ENCODE measurements around the gene FAM43A. TPM values are rescaled to one million over a fixed set of nuclear protein-coding genes. Genes with fewer than 3 reads are reported as not detected.

Gene FAM43A
- total and polyA plus RNA-seq, 9 of the 15 experiments (the other 6 are each of a cell fraction or from before 2014, with no cell fraction given) = 0.03 to 1.2 (median 0.21) TPM

DNA sequence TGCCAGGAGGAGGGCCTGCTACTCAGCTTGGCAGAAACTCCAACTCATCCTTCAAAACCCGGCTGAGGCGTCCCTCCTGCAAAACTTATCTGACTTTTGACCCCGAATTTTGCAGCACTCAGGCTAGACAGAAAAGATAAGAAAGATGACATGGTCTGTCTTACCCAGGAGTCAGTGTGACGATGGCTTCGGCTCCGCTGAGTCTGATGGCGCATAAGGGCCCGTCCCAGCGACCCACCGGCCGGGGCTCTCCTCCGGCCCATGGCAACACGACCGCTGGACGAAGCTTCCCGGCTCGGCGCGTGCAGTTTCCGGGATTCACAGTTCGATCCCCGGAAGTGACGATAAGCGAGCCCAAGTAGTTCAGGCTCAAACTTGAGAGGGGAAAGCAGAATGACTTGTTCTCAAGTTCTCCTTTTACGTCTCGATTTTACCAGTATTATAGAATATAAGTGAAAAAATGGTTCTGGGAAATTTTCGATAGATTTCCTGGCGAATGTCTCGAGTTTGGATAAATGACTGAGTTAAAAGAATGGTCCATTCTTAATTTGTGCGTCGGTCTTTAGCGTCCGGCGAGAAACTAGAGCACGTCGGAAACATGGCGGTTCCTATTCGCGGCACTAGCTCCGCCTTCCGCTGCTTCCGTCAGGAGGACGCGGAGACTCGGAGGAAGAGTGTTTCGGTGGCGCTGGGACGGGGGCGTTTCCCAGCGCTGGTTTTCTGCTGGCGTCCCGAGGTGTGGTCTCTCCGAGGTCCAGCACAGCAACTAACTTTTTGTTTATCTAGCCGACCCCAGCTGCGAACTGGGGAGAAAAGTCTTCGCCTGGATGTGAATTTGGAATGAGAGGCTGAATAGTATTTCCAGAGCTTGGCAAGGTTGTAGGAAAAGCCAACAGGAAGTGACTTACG is 13.5 kb upstream of the FAM43A start, which contains the start of gene LSG1 (continued):
- TF ChIP-seq MNT (conservative IDR thresholded peaks at IDR 0.05) (peak; percentile 92 to 95), SUPT5H (IDR thresholded peaks at IDR 0.05) (peak; percentile 63), ZNF311 (CRISPR knock-in tag; IDR thresholded peaks at IDR 0.05) (no peak), SMAD4 (CRISPR knock-in tag; conservative IDR thresholded peaks at IDR 0.05) (no peak), DNMT1 (IDR thresholded peaks at IDR 0.05) (no peak), FOXJ3 (CRISPR knock-in tag; IDR thresholded peaks at IDR 0.05) (no peak), BDP1 (IDR thresholded peaks at IDR 0.05; ENCODE audit: insufficient read depth, insufficient read length) (no peak), ZZZ3 (IDR thresholded peaks at IDR 0.05) (no peak), DIDO1 (tag; IDR thresholded peaks at IDR 0.05; ENCODE audit: low read depth) (peak; percentile 96), KAT2B (IDR thresholded peaks at IDR 0.05; ENCODE audit: low read depth, low read length) (no peak), STAG1 (CRISPR knock-in tag; IDR thresholded peaks at IDR 0.05; ENCODE audit: borderline replicate concordance) (no peak), ZNF121 (CRISPR knock-in tag; conservative IDR thresholded peaks at IDR 0.05) (no peak), PKNOX1 (IDR thresholded peaks at IDR 0.05) (no peak), ETV5 (CRISPR knock-in tag; IDR thresholded peaks at IDR 0.05; ENCODE audit: low read depth) (peak; percentile 89), MECOM (CRISPR knock-in tag; IDR thresholded peaks at IDR 0.05) (no peak), IFI16 (CRISPR knock-in tag; IDR thresholded peaks at IDR 0.05) (no peak), ZNF133 (CRISPR knock-in tag; IDR thresholded peaks at IDR 0.05) (no peak)
- TF ChIP-seq, protein P1, sequence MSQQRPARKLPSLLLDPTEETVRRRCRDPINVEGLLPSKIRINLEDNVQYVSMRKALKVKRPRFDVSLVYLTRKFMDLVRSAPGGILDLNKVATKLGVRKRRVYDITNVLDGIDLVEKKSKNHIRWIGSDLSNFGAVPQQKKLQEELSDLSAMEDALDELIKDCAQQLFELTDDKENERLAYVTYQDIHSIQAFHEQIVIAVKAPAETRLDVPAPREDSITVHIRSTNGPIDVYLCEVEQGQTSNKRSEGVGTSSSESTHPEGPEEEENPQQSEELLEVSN (IDR thresholded peaks at IDR 0.05; ENCODE audit: borderline replicate concordance in 1 of 2, extremely low read depth in 1 of 2, insufficient read depth in 1 of 2, insufficient read length in 1 of 2, low read depth in 1 of 2, low read length in 1 of 2, poor library complexity in 1 of 2, severe bottlenecking in 1 of 2) = peak; percentile 37 to 73
- TF ChIP-seq, protein P2, sequence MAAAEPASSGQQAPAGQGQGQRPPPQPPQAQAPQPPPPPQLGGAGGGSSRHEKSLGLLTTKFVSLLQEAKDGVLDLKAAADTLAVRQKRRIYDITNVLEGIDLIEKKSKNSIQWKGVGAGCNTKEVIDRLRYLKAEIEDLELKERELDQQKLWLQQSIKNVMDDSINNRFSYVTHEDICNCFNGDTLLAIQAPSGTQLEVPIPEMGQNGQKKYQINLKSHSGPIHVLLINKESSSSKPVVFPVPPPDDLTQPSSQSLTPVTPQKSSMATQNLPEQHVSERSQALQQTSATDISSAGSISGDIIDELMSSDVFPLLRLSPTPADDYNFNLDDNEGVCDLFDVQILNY (CRISPR knock-in tag; IDR thresholded peaks at IDR 0.05) = no peak
- TF ChIP-seq, protein P3, sequence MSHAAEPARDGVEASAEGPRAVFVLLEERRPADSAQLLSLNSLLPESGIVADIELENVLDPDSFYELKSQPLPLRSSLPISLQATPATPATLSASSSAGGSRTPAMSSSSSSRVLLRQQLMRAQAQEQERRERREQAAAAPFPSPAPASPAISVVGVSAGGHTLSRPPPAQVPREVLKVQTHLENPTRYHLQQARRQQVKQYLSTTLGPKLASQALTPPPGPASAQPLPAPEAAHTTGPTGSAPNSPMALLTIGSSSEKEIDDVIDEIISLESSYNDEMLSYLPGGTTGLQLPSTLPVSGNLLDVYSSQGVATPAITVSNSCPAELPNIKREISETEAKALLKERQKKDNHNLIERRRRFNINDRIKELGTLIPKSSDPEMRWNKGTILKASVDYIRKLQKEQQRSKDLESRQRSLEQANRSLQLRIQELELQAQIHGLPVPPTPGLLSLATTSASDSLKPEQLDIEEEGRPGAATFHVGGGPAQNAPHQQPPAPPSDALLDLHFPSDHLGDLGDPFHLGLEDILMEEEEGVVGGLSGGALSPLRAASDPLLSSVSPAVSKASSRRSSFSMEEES (CRISPR knock-in tag; IDR thresholded peaks at IDR 0.05) = no peak
- TF ChIP-seq, protein P4, sequence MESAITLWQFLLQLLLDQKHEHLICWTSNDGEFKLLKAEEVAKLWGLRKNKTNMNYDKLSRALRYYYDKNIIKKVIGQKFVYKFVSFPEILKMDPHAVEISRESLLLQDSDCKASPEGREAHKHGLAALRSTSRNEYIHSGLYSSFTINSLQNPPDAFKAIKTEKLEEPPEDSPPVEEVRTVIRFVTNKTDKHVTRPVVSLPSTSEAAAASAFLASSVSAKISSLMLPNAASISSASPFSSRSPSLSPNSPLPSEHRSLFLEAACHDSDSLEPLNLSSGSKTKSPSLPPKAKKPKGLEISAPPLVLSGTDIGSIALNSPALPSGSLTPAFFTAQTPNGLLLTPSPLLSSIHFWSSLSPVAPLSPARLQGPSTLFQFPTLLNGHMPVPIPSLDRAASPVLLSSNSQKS (CRISPR knock-in tag; IDR thresholded peaks at IDR 0.05) = no peak

Data from K562 (cell line).